HFFc6 (cell line): ENCODE results near the gene NAV3. TPM values are rescaled to one million over a fixed set of nuclear protein-coding genes. Genes with fewer than 3 reads are reported as not detected.

ENCODE experiments used
- DNase-seq: peaks from one replicate; pipeline ENCODE4 v3.0.0-alpha.2; 2018
- H3K27ac Mint-ChIP-seq: 2 replicates; pipeline ENCODE4 v1.8.0; 2020; ENCODE audit warnings: mild to moderate bottlenecking, mixed read lengths
- H3K27me3 Mint-ChIP-seq: 2 replicates; pipeline ENCODE4 v1.8.0; 2021; ENCODE audit warnings: mild to moderate bottlenecking, moderate library complexity, mixed read lengths; ENCODE audit not compliant: insufficient read depth
- H3K36me3 Mint-ChIP-seq: 2 replicates; pipeline ENCODE4 v1.8.0; 2021; ENCODE audit warnings: low read depth, mixed read lengths
- H3K4me1 Mint-ChIP-seq: 2 replicates; pipeline ENCODE4 v1.8.0; 2020; ENCODE audit warnings: low read depth, mixed read lengths
- H3K4me3 Mint-ChIP-seq: 2 replicates; pipeline ENCODE4 v1.8.0; 2020; ENCODE audit warnings: mild to moderate bottlenecking, moderate library complexity, mixed read lengths
- H3K9me3 Mint-ChIP-seq: 2 replicates; pipeline ENCODE4 v1.8.0; 2020; ENCODE audit warnings: mild to moderate bottlenecking, mixed read lengths
- CTCF ChIP-seq: fragments of 200-600 bp; sonication (generic); IDR thresholded peaks from 2 replicates; pipeline ENCODE4 v1.5.0; 2021; ENCODE audit warnings: antibody characterized with exemption, mild to moderate bottlenecking
- total RNA-seq, 6 experiments: library from RNA; stranded (reverse); fragmentation: NEBNext Ultra II Directional; extraction: Animal tissue kit (Norgen Biotek cat#: 25700); gene quantifications; 2 replicates in 1 of 6; 3 replicates in 5 of 6; pipeline ENCODE4 v1.2.3, GENCODE V29; 2021

Gene NAV3
- total RNA-seq, 6 experiments from 2014 or later, result 86.7 to 142 (median 107) TPM

GRCh38 chr12:77842430-77842829 lies 11.7 kb downstream of the NAV3 start:
- no peaks in the 10 kb centered on the region for H3K36me3 Mint-ChIP-seq
- peaks cover 20% of the 10 kb centered on the region for H3K4me1 Mint-ChIP-seq
- H3K9me3 Mint-ChIP-seq, result no peaks in the 10 kb centered on the region
- no peak overlapping the region for H3K27ac Mint-ChIP-seq
- TF ChIP-seq CTCF, result no peak
- DNase-seq, result no peak
- no peak overlapping the region for H3K4me3 Mint-ChIP-seq
- H3K27me3 Mint-ChIP-seq, result peaks cover 19% of the 10 kb centered on the region

GRCh38 chr12:77845831-77846230 lies 15.1 kb downstream of the NAV3 start:
- peaks cover 34% of the 10 kb centered on the region for H3K4me1 Mint-ChIP-seq
- H3K36me3 Mint-ChIP-seq, result no peaks in the 10 kb centered on the region
- H3K27me3 Mint-ChIP-seq, result peaks cover 14% of the 10 kb centered on the region
- no peak for TF ChIP-seq CTCF
- peak; percentile 39 for DNase-seq
- no peaks in the 10 kb centered on the region for H3K9me3 Mint-ChIP-seq
- no peak overlapping the region for H3K4me3 Mint-ChIP-seq
- no peak overlapping the region for H3K27ac Mint-ChIP-seq

- no peak for DNase-seq
- Mint-ChIP-seq H3K9me3 (no peaks in the 10 kb centered on the region), H3K36me3 (no peaks in the 10 kb centered on the region), H3K27ac (no peak overlapping the region), H3K27me3 (peaks cover 12% of the 10 kb centered on the region; the same call in 1 of the 2 replicates), H3K4me3 (no peak overlapping the region), H3K4me1 (peaks cover 34% of the 10 kb centered on the region)
- TF ChIP-seq CTCF, result no peak
These were observed 16.4 kb downstream of the NAV3 start for GRCh38 chr12:77847060-77847541.

- Mint-ChIP-seq H3K27me3 (peaks cover 10% of the 10 kb centered on the region; the same call in 1 of the 2 replicates), H3K36me3 (no peaks in the 10 kb centered on the region), H3K4me3 (0 out of 2 replicates have a peak overlapping the region, but pooled peaks have one; percentile 7), H3K4me1 (peaks cover 34% of the 10 kb centered on the region), H3K27ac (peak overlapping the region; percentile 13; the same call in 1 of the 2 replicates), H3K9me3 (no peaks in the 10 kb centered on the region)
- DNase-seq, result peak; percentile 81
- TF ChIP-seq CTCF, result no peak
These were observed 17.2 kb downstream of the NAV3 start for GRCh38 chr12:77847680-77848431.

GRCh38 chr12:77850129-77850528 lies 19.4 kb downstream of the NAV3 start:
- H3K4me1 Mint-ChIP-seq, result peaks cover 34% of the 10 kb centered on the region
- no peak overlapping the region for H3K27ac Mint-ChIP-seq
- H3K4me3 Mint-ChIP-seq, result no peak overlapping the region
- no peaks in the 10 kb centered on the region for H3K36me3 Mint-ChIP-seq
- TF ChIP-seq CTCF, result no peak
- no peak for DNase-seq
- no peaks in the 10 kb centered on the region for H3K9me3 Mint-ChIP-seq
- peaks cover 12% of the 10 kb centered on the region; the same call in 1 of the 2 replicates for H3K27me3 Mint-ChIP-seq
